ENCODE measurements around the gene ARID2. TPM values are rescaled to one million over a fixed set of nuclear protein-coding genes. Genes with fewer than 3 reads are reported as not detected.

ARID2 gene
- total RNA-seq, 2 experiments from 2014 or later, result 30.1 to 44.9 TPM

GRCh38 chr12:45725631-45726602 lies 3.6 kb upstream of the ARID2 start:
- peak overlapping the region; percentile 98 for H3K4me3 ChIP-seq (ENCODE audit: low read depth, low read length, poor library complexity, severe bottlenecking)
- CTCF ChIA-PET (ENCODE audit: unreplicated experiment), result no interaction called here
- H2AFZ ChIP-seq (ENCODE audit: low read length), result peak overlapping the region; percentile 78; the same call in 1 of the 2 replicates
- no peaks in the 10 kb centered on the region for H3K9me3 ChIP-seq (ENCODE audit: low read length)
- peak overlapping the region; percentile 97 for H3K27ac ChIP-seq (ENCODE audit: low read depth, low read length, poor library complexity, severe bottlenecking)
- TF ChIP-seq EZH2phosphoT487 (IDR thresholded peaks at IDR 0.05; ENCODE audit: borderline replicate concordance, low read depth, low read length) (no peak), CTCF (conservative IDR thresholded peaks at IDR 0.05; ENCODE audit: low read length) (peak; percentile 90)
- POLR2A ChIA-PET, result interaction anchor here (0.6 to 3.0 kb wide), 5 partner anchors 9 to 511 kb away, joined by 3 to 13 read pairs (median 5); no protein-coding TSS in a partner anchor
- H3K4me1 ChIP-seq (ENCODE audit: insufficient read depth, low read length, poor library complexity, severe bottlenecking), result peaks cover 33% of the 10 kb centered on the region
- peaks cover 31% of the 10 kb centered on the region for H3K36me3 ChIP-seq (ENCODE audit: insufficient read depth, low read length)
- peak; percentile 56 for DNase-seq (ENCODE audit: low spot score)
- TSS peak; percentile 55 for BruUV-seq (replicated peaks)
- H3K79me2 ChIP-seq (ENCODE audit: insufficient read depth, low read depth, low read length), result peaks cover 68% of the 10 kb centered on the region
- H3K4me2 ChIP-seq (ENCODE audit: low read length), result peak overlapping the region; percentile 96
- no peaks in the 10 kb centered on the region for H3K9me2 ChIP-seq (ENCODE audit: insufficient read depth, low read length)
- intact Hi-C loops (cut with micrococcal nuclease; ENCODE audit: unreplicated experiment), result loop anchor here (5.0 to 10.0 kb wide), 3 partner anchors 181 to 1491 kb away; partner anchors contain the start of gene SLC38A2
- H4K20me1 ChIP-seq (ENCODE audit: insufficient read depth, low read length), result peaks cover 38% of the 10 kb centered on the region; the same call in 1 of the 2 replicates

- Histone ChIP-seq H3K4me3 (ENCODE audit: low read depth, low read length, poor library complexity, severe bottlenecking) (peak overlapping the region; percentile 98), H3K79me2 (ENCODE audit: insufficient read depth, low read depth, low read length) (peaks cover 68% of the 10 kb centered on the region), H3K9me3 (ENCODE audit: low read length) (no peaks in the 10 kb centered on the region), H2AFZ (ENCODE audit: low read length) (peak overlapping the region; percentile 78; the same call in 1 of the 2 replicates), H3K36me3 (ENCODE audit: insufficient read depth, low read length) (peaks cover 28% of the 10 kb centered on the region), H3K4me1 (ENCODE audit: insufficient read depth, low read length, poor library complexity, severe bottlenecking) (peaks cover 30% of the 10 kb centered on the region), H3K4me2 (ENCODE audit: low read length) (peak overlapping the region; percentile 96), H4K20me1 (ENCODE audit: insufficient read depth, low read length) (peaks cover 29% of the 10 kb centered on the region; the same call in 1 of the 2 replicates), H3K9me2 (ENCODE audit: insufficient read depth, low read length) (no peaks in the 10 kb centered on the region), H3K27ac (ENCODE audit: low read depth, low read length, poor library complexity, severe bottlenecking) (peak overlapping the region; percentile 97)
- CTCF ChIA-PET (ENCODE audit: unreplicated experiment), result interaction anchor here (0.7 kb wide), 1 partner anchor 15 kb away, joined by 3 read pairs; no protein-coding TSS in a partner anchor
- DNase-seq (ENCODE audit: low spot score), result peak; percentile 36
- no TSS peak for BruUV-seq (replicated peaks)
- intact Hi-C loops (cut with micrococcal nuclease; ENCODE audit: unreplicated experiment), result loop anchor here (1.0 to 10.0 kb wide), 4 partner anchors 182 to 1491 kb away; partner anchors contain the start of genes SCAF11 and SLC38A2
- no peak for TF ChIP-seq EZH2phosphoT487 (IDR thresholded peaks at IDR 0.05; ENCODE audit: borderline replicate concordance, low read depth, low read length)
- no peak for TF ChIP-seq CTCF (conservative IDR thresholded peaks at IDR 0.05; ENCODE audit: low read length)
- POLR2A ChIA-PET, result interaction anchor here (0.6 to 3.0 kb wide), 6 partner anchors 10 to 512 kb away, joined by 3 to 13 read pairs (median 5); no protein-coding TSS in a partner anchor
Observed at GRCh38 chr12:45726603-45727300, 2.8 kb upstream of the ARID2 start.

Data from OCI-LY7 (cell line).